ENCODE data around the gene SMAD3.

DNA sequence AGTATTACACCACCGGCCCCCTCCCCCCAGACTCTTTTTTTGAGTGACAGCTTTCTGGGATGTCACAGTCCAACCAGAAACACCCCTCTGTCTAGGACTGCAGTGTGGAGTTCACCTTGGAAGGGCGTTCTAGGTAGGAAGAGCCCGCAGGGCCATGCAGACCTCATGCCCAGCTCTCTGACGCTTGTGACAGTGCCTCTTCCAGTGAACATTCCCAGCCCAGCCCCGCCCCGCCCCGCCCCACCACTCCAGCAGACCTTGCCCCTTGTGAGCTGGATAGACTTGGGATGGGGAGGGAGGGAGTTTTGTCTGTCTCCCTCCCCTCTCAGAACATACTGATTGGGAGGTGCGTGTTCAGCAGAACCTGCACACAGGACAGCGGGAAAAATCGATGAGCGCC lies 125.4 kb downstream of the SMAD3 start:
- no peak for TF ChIP-seq POLR2A (IDR thresholded peaks at IDR 0.05)
- TF ChIP-seq, protein P1, sequence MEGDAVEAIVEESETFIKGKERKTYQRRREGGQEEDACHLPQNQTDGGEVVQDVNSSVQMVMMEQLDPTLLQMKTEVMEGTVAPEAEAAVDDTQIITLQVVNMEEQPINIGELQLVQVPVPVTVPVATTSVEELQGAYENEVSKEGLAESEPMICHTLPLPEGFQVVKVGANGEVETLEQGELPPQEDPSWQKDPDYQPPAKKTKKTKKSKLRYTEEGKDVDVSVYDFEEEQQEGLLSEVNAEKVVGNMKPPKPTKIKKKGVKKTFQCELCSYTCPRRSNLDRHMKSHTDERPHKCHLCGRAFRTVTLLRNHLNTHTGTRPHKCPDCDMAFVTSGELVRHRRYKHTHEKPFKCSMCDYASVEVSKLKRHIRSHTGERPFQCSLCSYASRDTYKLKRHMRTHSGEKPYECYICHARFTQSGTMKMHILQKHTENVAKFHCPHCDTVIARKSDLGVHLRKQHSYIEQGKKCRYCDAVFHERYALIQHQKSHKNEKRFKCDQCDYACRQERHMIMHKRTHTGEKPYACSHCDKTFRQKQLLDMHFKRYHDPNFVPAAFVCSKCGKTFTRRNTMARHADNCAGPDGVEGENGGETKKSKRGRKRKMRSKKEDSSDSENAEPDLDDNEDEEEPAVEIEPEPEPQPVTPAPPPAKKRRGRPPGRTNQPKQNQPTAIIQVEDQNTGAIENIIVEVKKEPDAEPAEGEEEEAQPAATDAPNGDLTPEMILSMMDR (IDR thresholded peaks at IDR 0.05), result no peak
